ENCODE results near the gene TRAPPC2L.

TRAPPC2L gene

GRCh38 chr16:88854306-88855111 lies 2.4 kb upstream of the TRAPPC2L start:
- H3K27ac Mint-ChIP-seq: no peak overlapping the region
- peaks cover 34% of the 10 kb centered on the region for H3K4me1 Mint-ChIP-seq
- H3K4me3 Mint-ChIP-seq: peak overlapping the region; percentile 31
- H3K9me3 Mint-ChIP-seq: no peaks in the 10 kb centered on the region
- H3K27me3 Mint-ChIP-seq: no peaks in the 10 kb centered on the region
- DNase-seq: peak; percentile 33
- CTCF ChIA-PET: interaction anchor here (1.6 kb wide), 1 partner anchor 42 kb away, joined by 3 read pairs; no protein-coding TSS in a partner anchor
- H3K36me3 Mint-ChIP-seq: peaks cover 3% of the 10 kb centered on the region

GRCh38 chr16:88855176-88855575 lies 1.8 kb upstream of the TRAPPC2L start:
- CTCF ChIA-PET: interaction anchor here (1.6 kb wide), 1 partner anchor 43 kb away, joined by 3 read pairs; no protein-coding TSS in a partner anchor
- H3K4me3 Mint-ChIP-seq: peak overlapping the region; percentile 68
- H3K27ac Mint-ChIP-seq: peak overlapping the region; percentile 25
- H3K36me3 Mint-ChIP-seq: peaks cover 9% of the 10 kb centered on the region
- H3K27me3 Mint-ChIP-seq: no peaks in the 10 kb centered on the region
- peaks cover 34% of the 10 kb centered on the region for H3K4me1 Mint-ChIP-seq
- no peaks in the 10 kb centered on the region for H3K9me3 Mint-ChIP-seq
- DNase-seq: no peak

- no peak for DNase-seq
- peak overlapping the region; percentile 73 for H3K27ac Mint-ChIP-seq
- H3K27me3 Mint-ChIP-seq: no peaks in the 10 kb centered on the region
- H3K4me3 Mint-ChIP-seq: peak overlapping the region; percentile 68
- CTCF ChIA-PET: interaction anchor here (1.6 kb wide), 1 partner anchor 43 kb away, joined by 3 read pairs; no protein-coding TSS in a partner anchor
- H3K36me3 Mint-ChIP-seq: peaks cover 10% of the 10 kb centered on the region
- H3K4me1 Mint-ChIP-seq: peaks cover 34% of the 10 kb centered on the region
- no peaks in the 10 kb centered on the region for H3K9me3 Mint-ChIP-seq
Measured at GRCh38 chr16:88855736-88856121, 1.2 kb upstream of the TRAPPC2L start.

GRCh38 chr16:88856122-88856827 lies 652 bp upstream of the TRAPPC2L start:
- Mint-ChIP-seq H3K4me3 (peak overlapping the region; percentile 90), H3K4me1 (peaks cover 34% of the 10 kb centered on the region), H3K9me3 (no peaks in the 10 kb centered on the region), H3K27ac (peak overlapping the region; percentile 73), H3K36me3 (peaks cover 14% of the 10 kb centered on the region), H3K27me3 (no peaks in the 10 kb centered on the region)
- no peak for DNase-seq
- CTCF ChIA-PET: interaction anchor here (1.6 to 2.1 kb wide), 6 partner anchors 10 to 113 kb away, joined by 3 to 14 read pairs (median 7); no protein-coding TSS in a partner anchor

- peak; percentile 87 for DNase-seq
- CTCF ChIA-PET: interaction anchor here (0.7 to 2.1 kb wide), 14 partner anchors 9 to 358 kb away, joined by 3 to 14 read pairs (median 5); partner anchors contain the start of gene PABPN1L
- Mint-ChIP-seq H3K9me3 (no peaks in the 10 kb centered on the region), H3K27me3 (no peaks in the 10 kb centered on the region), H3K4me1 (peaks cover 34% of the 10 kb centered on the region), H3K36me3 (peaks cover 16% of the 10 kb centered on the region), H3K27ac (peak overlapping the region; percentile 87), H3K4me3 (peak overlapping the region; percentile 90)
Measured at GRCh38 chr16:88857728-88858339, 907 bp downstream of the TRAPPC2L start.

GRCh38 chr16:88859381-88860091 lies 2.6 kb downstream of the TRAPPC2L start:
- Mint-ChIP-seq H3K27me3 (no peaks in the 10 kb centered on the region), H3K36me3 (peaks cover 16% of the 10 kb centered on the region), H3K9me3 (no peaks in the 10 kb centered on the region), H3K4me1 (peaks cover 31% of the 10 kb centered on the region), H3K27ac (no peak overlapping the region), H3K4me3 (no peak overlapping the region)
- CTCF ChIA-PET: no interaction called here
- no peak for DNase-seq

- peaks cover 17% of the 10 kb centered on the region for H3K4me1 Mint-ChIP-seq
- H3K27ac Mint-ChIP-seq: no peak overlapping the region
- CTCF ChIA-PET: no interaction called here
- peaks cover 16% of the 10 kb centered on the region for H3K36me3 Mint-ChIP-seq
- peaks cover 3% of the 10 kb centered on the region for H3K27me3 Mint-ChIP-seq
- no peaks in the 10 kb centered on the region for H3K9me3 Mint-ChIP-seq
- no peak overlapping the region for H3K4me3 Mint-ChIP-seq
- no peak for DNase-seq
Measured at GRCh38 chr16:88861359-88861758, 4.4 kb downstream of the TRAPPC2L start.

- CTCF ChIA-PET: no interaction called here
- no peak overlapping the region for H3K27ac Mint-ChIP-seq
- peaks cover 16% of the 10 kb centered on the region for H3K36me3 Mint-ChIP-seq
- H3K4me1 Mint-ChIP-seq: peaks cover 12% of the 10 kb centered on the region
- DNase-seq: no peak
- H3K4me3 Mint-ChIP-seq: no peak overlapping the region
- no peaks in the 10 kb centered on the region for H3K9me3 Mint-ChIP-seq
- peaks cover 11% of the 10 kb centered on the region for H3K27me3 Mint-ChIP-seq
Measured at GRCh38 chr16:88862968-88863367, 6.0 kb downstream of the TRAPPC2L start.

- H3K27ac Mint-ChIP-seq: no peak overlapping the region
- CTCF ChIA-PET: no interaction called here
- DNase-seq: no peak
Measured at GRCh38 chr16:88863426-88863825, 6.5 kb downstream of the TRAPPC2L start.

GRCh38 chr16:88864099-88864498 lies 7.2 kb downstream of the TRAPPC2L start:
- Mint-ChIP-seq H3K4me1 (peaks cover 2% of the 10 kb centered on the region), H3K36me3 (peaks cover 13% of the 10 kb centered on the region), H3K9me3 (no peaks in the 10 kb centered on the region), H3K4me3 (no peak overlapping the region), H3K27me3 (peaks cover 19% of the 10 kb centered on the region), H3K27ac (no peak overlapping the region)
- CTCF ChIA-PET: no interaction called here
- no peak for DNase-seq

More at GRCh38 chr16:88863426-88863825, 6.5 kb downstream of the TRAPPC2L start:
- H3K27me3 Mint-ChIP-seq: peaks cover 12% of the 10 kb centered on the region
- H3K36me3 Mint-ChIP-seq: peaks cover 15% of the 10 kb centered on the region
- H3K4me1 Mint-ChIP-seq: peaks cover 7% of the 10 kb centered on the region
- H3K9me3 Mint-ChIP-seq: no peaks in the 10 kb centered on the region
- no peak overlapping the region for H3K4me3 Mint-ChIP-seq

GRCh38 chr16:88864521-88864920 lies 7.6 kb downstream of the TRAPPC2L start:
- CTCF ChIA-PET: interaction anchor here (0.8 kb wide), 2 partner anchors 25 to 127 kb away, joined by 3 read pairs; no protein-coding TSS in a partner anchor
- Mint-ChIP-seq H3K9me3 (no peaks in the 10 kb centered on the region), H3K27me3 (peaks cover 23% of the 10 kb centered on the region), H3K36me3 (peaks cover 13% of the 10 kb centered on the region), H3K4me1 (no peaks in the 10 kb centered on the region), H3K4me3 (no peak overlapping the region), H3K27ac (no peak overlapping the region)
- no peak for DNase-seq

- Mint-ChIP-seq H3K4me1 (no peaks in the 10 kb centered on the region), H3K36me3 (peaks cover 7% of the 10 kb centered on the region), H3K27ac (no peak overlapping the region), H3K27me3 (peaks cover 31% of the 10 kb centered on the region), H3K9me3 (no peaks in the 10 kb centered on the region), H3K4me3 (no peak overlapping the region)
- no peak for DNase-seq
- CTCF ChIA-PET: interaction anchor here (0.8 kb wide), 2 partner anchors 25 to 128 kb away, joined by 3 read pairs; no protein-coding TSS in a partner anchor
Measured at GRCh38 chr16:88865310-88865709, 8.4 kb downstream of the TRAPPC2L start.

- Mint-ChIP-seq H3K9me3 (no peaks in the 10 kb centered on the region), H3K4me3 (no peak overlapping the region), H3K36me3 (peaks cover 6% of the 10 kb centered on the region), H3K27me3 (peaks cover 35% of the 10 kb centered on the region), H3K27ac (no peak overlapping the region), H3K4me1 (peaks cover 3% of the 10 kb centered on the region)
- CTCF ChIA-PET: interaction anchor here (0.5 to 1.2 kb wide), 2 partner anchors 8 to 79 kb away, joined by 3 read pairs; no protein-coding TSS in a partner anchor
- no peak for DNase-seq
Measured at GRCh38 chr16:88865742-88866141, 8.8 kb downstream of the TRAPPC2L start.
